Activated CD4-positive, CD25-positive, alpha-beta regulatory T cell treated with anti-CD3 and anti-CD28 coated beads, Interleukin-2, amount 50 U/mL, for 72 hours (primary cell): Measurements from ENCODE around the gene TTYH2.
"Not testable (repeated sequence)": the region's sequence is repeated elsewhere in the genome, so short reads cannot be mapped to it uniquely, and the experiment has no call there.

Experiments
- DNase-seq: peaks from one replicate; pipeline ENCODE4 v3.0.0; 2021

The TTYH2 gene

DNA sequence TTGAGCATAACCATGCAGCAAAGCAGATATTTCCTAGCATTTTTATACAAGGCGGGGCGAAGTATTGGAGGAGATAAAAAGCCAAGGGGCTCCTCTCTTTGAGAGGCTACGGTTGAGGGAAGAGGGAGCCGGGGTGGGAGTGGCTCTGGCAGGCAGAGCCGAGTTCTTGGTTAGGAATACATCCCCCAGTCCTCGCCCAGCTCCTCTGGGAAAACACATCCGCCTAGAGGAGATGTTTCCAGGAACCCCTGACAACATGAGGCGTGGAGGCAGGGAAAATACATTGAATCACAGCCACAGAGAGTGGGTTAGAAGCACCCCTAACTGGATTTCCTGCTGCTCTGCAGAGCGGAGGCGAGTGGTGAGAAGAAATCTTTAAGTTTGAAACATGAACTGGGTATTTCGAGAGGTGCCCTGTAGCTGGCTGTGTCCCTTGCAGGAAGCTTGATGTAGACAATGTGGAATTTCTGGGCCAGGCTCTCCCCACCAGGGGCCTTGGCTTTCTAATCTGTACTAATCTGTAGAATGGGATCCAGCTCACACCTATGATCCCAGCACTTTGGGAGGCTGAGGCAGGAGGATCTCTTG lies 27.3 kb downstream of the TTYH2 start:
- DNase-seq, result no peak

DNA sequence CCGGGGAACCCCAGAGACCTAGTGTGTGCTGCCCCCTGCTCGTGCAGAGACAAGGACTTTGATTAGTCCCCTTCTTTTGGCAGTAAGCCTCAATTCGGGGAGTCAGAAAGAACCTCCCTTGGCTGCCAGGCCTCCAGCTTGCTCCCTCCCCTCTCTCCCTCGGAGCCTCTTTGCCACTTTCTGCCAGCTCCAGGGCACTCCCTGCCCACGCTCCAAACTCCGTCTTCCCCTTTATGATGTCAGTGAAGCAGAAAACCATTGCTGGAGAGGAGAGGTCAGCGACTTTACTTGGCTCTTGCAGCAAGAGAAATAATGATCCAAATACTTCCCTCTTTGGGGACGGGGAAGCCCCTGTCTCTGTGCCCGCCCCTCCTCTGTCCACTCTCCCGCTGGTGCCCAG lies 28.1 kb downstream of the TTYH2 start:
- DNase-seq, result no peak

DNA sequence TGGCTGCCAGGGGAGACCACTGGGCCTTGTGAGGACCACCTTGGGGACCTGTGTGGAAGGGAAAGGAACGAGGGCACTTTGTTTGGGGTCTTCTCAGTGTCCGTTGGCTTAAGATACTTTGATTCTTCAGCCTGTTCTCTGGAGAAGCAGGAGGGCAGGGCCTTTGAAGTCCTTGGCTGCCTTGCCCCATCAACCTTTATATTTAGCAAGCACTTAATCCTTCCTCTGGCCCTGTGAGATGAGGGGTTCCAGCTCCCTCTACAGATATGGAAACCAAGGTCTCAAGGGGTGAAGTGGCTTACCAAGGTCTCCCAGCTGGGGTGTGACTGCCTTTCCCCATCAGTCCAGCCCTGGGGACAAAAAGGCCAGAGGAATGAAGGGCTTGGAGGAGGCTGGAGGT lies 28.5 kb downstream of the TTYH2 start:
- DNase-seq, result no peak

DNA sequence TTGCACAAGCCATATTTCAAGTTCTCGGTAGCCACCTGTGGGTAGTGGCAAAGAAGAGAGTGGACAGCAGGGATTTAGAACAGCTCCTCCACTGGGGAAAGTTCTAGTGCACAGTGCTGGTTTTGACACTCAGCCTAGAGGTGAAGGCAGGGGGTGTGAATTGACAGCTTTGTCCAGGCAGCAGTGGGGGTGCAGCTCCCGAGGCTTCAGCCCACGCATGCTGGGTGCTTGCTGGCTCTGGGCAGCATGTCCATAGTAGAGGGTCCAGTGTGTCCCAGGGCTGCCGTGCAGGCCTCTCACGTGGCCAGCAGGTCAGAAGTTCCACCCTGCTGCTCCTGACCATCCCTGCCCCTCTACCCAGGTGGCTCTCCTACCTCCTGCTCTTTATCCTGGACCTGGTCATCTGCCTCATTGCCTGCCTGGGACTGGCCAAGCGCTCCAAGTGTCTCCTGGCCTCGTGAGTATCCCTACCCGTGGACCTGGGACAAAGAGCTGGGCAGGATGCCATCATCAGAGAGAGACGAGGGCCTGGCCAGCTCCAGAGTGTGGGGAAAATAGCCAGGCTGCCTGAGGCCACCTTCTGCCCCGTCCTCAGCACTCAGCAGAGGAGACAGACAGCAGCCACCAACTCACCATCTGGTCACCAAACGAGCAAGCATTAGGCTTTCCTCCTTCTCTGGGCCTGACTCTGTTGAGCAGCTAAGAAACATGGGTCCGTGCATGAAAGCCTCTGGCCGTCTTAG lies 29.8 kb downstream of the TTYH2 start:
- no peak for DNase-seq

DNA sequence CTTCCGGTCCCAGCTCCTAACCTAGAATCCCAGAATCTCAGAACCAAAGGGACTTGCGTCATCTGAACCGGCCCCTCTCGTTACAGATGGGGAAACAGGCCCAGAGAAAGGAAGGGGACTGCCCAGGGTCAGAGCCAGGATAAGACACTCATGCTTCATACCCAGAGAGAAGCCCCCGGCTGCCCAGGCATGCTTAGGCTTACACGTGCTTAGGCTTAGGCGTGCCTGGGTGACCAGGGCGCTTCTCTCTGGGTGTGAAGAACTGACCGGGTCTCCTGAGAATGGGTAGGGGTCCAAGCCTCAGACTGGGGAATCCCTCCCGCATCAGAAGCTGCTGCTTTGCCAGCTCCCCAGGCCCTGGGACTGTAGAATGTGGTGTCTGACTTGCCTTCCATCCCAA lies 30.8 kb downstream of the TTYH2 start:
- DNase-seq, result no peak

DNA sequence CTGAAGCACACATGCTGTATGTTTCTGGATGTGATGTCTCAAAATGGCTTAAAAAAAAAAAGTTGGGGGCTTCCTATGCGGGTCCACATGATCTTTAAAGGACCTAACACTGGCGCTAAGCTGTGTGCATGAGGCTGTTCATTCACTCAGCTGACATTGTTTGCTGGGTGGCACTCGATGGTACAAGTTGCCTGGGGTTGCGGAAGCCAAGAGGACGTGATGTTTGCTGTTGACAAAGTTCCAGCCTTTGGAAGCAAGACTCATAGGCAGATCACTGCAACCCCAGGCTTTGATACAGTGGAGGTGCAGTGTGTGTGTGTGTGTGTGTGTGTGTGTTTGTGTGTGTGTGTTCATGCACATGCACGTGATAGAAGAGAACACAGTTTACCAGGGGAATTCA lies 31.2 kb downstream of the TTYH2 start:
- DNase-seq, result no peak

DNA sequence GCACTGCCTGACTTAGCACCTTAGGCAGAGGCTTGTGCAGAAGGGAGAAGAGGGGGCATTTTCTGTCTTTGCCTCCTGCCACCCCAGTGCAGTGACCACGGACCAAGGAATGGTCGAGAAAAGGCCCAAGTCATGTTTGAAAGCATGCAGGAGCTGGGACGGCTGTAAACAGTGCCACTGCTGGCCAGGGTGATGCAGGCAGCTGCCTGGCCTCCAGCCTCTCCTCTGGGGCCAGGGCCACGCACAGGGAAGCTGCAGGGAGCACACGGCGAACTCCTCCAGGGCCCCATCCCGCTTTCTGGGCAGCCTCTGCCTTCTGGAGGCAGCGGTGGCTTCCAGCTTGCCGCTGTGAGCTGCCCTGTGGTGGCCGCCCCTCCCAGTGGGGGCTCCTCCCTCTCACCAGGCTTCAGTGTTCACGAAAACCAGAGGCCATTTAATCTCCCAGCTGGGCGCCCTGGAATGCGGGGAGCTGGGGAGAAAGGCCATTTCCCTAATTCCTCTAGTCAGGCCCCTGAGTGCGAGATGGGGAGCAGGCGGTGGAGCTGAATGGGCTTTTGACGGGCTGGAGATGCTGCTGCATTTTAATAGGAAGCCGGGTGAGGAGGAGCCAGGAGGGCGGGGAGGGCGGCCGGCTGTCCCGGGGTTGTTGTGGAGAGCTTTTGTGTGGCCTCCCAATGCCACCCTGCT lies 31.9 kb downstream of the TTYH2 start:
- DNase-seq, result no peak

DNA sequence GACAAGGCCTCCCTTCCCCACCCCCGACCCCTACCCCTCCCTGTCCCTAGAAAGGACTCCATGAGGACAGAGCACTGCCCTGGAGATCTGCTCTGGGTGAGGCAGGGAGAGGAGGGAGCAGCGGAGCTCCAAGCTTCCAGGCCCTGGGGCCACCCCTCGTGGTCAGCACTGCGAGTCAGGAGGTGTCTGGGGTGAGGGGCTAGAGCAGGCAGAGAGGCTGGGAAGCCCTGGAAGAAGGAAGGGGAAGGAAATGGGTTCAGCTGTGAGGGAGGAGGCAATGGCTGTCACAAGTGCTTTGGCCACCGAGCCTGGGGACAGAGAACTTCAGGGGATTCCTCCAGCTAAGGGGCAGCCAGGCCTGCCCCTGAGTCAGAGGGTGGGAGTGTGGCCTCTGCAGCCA lies 32.5 kb downstream of the TTYH2 start:
- no peak for DNase-seq

DNA sequence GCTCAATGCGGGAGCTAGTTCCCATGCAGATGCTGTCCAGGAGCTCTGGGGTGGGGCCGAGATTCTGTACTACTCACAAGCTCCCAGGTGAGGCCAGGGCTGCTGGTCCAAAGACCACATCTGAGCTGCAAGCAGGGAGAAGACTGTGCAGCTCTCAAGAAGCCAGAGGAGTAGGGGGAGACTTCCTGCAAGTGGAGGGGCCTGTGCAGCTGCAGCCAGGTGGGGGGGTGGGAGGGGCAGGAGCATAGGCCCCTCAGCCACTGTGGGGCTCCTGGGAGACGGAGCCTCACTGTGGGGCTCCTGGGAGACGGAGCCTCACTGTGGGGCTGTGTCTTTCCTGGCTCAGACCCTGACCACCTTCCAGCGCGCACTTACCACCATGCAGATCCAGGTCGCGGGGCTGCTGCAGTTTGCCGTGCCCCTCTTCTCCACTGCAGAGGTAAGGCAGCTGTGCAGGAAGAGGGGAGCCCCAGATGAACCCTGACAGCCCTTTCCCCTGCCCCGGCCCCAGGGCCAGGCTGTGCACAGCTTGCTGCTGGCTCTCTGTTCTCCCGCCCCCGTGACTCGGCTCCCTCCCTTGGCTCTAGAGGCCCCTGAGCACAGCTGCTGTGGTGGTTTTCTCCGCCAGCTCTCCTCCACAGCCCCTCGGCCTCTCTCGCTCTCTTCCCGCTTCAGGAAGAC lies 36.4 kb downstream of the TTYH2 start:
- DNase-seq, result no peak

DNA sequence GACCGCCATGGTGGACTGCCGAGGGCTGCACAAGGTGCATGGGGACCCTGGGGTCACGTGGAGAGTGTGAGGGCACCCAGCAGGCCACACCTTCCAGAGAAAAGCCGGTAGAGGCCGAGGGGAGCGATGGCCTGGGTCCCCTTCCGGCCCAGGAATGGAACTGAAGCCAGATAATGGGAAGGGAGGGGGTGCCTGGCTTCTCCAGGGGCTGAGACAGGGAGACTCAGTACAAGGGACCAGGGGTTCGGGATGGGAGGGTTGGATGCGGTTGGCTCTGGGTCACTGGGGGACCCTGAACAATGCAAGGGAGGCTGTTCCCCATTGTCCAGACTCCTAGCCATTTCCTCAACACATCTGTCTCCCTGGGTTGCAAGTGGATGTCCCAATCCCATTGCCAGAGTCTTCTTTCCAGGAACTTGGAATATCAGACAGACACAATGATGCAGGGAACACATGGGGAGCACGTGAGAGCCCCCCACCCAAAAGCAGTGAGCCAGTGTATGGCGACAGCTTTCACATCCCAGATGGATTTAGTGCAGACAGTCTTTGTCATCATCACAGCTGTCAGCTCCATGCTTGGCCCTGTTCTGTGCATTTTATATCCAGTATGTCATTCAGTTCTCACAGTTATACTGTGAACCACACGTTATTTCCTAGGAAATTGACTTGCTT lies 37.1 kb downstream of the TTYH2 start:
- no peak for DNase-seq

DNA sequence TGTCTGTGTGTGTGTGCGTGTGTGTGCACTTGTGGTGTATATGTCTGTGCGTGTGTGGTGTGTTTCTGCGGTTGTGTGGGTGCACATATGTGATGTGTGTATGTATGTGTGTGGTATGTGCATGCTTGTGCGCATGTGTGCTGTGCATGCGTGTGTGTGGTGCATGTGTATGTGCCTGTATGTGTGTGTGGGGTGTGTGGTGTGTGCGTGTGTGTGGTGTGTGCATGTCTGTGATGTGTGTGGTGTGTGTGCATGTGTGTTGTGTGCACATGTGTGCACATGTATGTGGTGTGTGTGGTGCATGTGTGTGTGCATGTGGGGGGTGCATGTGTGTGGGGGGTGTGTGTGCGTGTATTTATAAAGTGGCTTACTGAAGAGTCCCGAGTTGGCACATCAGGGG lies 37.7 kb downstream of the TTYH2 start:
- no peak for DNase-seq

DNA sequence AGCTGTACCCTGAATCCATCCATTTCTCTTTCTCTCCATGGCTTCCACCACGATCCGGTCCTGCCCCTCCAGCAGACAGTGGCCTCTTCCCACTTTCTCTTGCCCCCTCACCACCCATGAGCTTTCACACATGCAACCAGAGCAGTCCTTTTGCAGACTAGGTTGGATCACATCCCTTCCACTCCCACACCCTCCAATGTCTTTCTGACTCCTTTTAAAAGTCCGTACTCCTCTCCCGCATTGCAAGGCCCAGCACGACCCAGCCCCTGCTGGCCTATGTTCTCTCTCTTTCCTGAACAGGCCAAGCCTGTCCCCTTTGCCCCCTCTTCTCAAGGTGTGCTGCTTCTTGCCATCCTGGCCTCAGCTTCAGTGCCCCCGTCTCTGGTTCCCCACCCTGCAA lies 38.2 kb downstream of the TTYH2 start:
- no peak for DNase-seq

DNA sequence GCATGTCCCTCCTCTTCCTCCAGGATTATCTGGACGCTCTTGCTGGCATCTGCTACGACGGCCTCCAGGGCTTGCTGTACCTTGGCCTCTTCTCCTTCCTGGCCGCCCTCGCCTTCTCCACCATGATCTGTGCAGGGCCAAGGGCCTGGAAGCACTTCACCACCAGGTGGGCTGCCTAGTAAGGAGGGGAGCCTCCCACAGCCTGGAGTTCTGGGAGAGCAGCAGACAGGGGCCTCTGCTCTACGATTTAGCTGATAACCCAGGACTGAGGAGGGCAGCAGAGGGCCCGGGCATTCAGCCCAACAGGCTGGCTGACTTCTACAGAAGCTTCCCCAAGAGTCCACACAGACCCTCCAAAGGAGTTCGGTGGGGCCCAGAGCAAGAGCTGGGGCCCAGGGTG lies 38.8 kb downstream of the TTYH2 start:
- DNase-seq, result no peak

DNA sequence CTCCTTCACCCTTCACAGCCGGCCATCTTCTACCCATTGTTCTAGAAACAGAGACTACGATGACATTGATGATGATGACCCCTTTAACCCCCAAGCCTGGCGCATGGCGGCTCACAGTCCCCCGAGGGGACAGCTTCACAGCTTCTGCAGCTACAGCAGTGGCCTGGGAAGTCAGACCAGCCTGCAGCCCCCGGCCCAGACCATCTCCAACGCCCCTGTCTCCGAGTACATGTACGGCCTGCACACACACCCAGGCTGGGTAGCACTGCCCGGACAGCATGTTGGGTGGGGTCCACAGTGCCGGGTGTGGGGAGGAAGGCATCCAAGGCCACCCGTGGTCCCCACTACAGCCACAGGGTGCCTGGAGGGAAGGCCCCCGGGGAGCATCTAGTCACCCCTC lies 39.7 kb downstream of the TTYH2 start:
- DNase-seq, result no peak

DNA sequence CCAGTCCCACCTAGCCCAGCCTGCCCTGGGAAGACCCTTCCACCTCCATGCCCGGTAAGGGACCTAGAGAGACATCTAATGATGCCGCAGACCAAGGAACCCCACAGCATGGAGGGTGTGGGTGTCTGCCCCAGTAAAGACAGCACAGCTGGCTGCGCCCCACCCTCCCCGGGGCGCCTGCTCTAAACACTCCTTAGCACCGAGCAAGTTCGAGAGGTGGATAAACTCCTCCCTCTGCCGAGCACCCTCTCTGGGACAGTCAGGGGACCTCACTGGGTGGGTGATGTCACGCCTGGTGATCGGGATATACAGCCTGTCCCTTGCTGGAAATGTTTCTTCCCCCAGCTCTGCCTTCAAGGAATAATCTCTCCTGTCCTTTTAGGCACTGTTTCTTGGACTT lies 43.9 kb downstream of the TTYH2 start:
- no peak for DNase-seq

DNA sequence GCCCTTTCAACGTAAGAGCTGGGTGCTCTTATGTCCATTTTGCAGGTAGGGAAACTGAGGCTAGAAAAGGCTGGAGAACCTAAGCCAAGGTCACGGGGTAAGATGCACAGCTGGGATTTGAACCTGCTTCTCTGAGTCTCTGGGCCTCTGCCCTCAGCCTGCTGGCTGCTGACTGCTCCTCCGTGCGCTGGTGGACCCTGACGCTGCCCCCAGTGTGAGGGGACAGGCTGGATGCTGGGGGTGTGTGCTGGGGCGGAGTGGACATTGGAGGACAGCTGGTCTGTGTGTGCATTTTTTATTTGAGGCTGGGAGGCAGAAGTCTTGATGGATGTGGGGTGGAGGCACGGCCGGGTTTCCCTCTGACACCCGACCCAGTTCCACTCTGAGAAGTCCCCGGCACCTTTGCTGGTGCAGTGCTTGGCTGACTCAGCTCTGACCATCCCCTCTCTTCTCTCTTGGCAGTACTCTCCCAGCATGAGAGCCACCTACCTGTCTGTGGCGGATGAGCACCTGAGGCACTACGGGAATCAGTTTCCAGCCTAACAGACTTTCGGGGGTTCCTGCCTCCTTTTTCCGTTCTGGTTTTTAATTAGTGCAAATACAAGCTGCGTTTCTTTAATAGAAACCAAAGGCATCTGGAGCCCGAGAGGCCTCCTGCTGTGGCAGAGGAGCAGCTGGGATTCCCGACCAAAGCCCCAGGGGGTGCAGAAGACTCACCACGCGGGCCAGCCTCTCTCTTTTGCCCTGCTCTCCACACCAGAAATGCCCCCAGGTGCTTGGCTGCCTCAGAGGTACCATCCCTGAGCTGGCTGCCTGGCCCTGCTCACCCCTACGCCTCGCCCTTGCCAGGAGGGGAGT lies 46.5 kb downstream of the TTYH2 start:
- DNase-seq, result no peak

DNA sequence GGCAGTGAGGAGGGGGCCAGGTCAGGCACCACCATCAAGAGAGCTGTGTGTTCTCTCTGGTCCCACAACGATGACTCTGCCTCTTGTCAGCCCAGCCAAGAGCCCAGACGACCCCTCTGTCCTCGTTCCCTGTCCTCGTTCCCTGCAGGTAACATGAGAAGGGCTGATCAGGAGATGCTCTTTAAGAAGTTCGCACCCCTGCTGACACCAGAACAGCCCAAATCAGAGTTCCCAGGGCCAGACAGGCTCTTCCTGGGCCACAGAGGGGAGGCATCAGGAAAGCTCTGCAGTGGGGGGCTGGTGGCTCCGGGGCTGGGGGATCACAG lies 47.1 kb downstream of the TTYH2 start:
- DNase-seq, result no peak

DNA sequence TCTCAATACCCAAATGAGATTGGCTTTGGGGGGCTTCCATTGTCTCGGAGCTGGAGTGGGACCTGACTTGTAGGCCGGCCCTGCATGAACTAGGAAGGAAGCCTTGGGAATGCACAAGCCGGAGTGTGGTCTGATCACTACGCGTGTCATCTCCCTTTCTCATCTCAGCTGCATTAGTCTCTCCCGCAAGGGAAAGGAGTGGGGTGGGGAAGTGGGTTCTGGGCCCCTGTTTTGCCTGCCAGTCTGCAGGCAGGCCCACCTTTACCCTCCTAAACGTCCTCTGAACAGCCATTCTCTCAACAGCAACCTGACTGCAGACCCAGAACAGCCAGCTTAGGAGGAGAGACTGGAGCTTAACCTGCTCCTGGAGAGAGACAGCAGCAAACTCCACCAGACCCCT lies 49.2 kb downstream of the TTYH2 start:
- DNase-seq, result no peak

DNA sequence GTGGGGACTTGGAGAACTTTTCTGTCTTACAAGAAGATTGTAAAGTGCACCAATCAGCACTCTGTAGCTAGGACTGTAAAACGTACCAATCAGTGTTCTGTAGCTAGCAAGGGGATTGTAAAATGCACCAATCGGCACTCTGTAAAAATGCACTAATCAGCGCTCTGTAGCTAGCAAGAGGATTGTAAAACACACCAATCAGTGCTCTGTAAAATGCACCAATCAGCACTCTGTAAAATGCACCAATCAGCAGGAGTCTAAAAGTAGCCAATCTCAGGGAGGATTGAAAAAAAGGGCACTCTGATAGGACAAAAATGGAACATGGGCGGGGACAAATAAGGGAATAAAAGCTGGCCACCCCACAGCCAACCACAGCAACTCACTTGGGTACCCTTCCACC lies 53.7 kb downstream of the TTYH2 start:
- DNase-seq, result not testable (repeated sequence)

DNA sequence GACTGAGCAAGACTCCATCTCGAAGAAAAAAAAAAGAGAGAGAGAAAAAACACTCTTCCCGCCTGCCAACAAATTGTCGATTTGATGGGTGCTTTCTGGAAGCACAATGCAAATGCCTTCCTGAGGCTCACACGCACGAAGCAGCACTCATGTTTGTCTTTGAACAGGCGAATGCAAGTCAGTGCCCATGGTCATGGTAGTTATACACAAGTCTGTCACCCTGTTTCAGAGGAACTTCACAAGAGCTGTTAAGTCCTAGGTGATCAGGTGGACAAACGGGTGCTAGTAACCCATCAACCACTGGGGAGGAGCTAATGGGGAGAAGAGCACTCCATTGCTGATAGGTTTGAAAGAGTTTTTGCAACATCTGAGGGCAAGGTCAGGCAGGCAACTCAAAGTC lies 54.2 kb downstream of the TTYH2 start:
- DNase-seq, result no peak

DNA sequence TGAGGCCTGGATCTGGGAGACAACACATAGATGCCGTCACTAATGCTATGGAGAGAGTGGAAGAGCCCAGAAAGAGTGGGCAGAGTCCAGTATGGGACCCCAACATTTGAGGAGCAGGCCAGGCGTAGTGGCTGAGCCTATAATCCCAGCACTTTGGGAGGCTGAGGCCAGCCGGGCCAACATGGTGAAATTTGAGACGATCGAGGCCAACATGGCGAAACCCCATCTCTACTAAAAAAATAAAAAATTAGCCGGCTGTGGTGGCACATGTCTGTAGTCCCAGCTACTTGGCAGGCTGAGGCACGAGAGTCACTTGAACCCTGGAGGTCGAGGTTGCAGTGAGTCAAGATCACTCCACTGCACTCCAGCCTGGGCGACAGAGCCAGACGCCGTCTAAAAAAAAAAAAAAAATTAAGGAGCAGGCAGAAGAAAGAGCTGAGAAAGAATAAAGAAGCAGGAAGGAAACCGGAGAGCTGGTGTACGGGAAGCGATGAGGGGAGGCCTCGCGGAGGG lies 54.7 kb downstream of the TTYH2 start:
- no peak for DNase-seq

DNA sequence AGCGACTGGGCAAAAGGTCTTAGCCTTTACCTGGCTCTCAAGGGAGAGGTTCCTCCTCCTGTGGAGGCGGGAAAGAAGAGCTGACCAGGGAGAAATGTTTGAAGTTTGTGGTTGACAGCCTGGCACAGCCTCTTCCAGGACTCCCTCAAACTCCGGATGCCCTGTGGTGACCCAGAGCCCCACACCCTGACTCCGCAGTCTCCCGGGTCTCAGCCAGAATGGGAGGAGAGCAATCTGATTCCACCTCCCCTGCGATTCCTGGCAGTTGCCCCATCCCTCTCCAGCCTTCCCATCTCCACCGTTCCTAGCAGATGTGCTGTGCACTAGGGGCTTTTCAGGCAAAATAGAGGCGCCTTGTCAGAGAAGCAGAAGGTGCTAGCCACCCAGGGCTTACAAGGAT lies 55.2 kb downstream of the TTYH2 start:
- no peak for DNase-seq
